Endothelial cell of umbilical vein (primary cell): ENCODE results near the gene ISG15. TPM values are rescaled to one million over a fixed set of nuclear protein-coding genes. Genes with fewer than 3 reads are reported as not detected.

Experiments
- BruUV-seq: library from RNA; stranded (reverse); fragments of 400-500 nt; replicated peaks from 2 replicates; lab custom pipeline; 2021; lab: Mats Ljungman, UMichigan
- CTCF ChIA-PET: fragments of 300-600, 350-600 bp; sonication (Branson Sonifier 250); formaldehyde crosslinking; loops from one replicate; lab custom pipeline; 2021; ENCODE audit warnings: antibody characterized with exemption, inconsistent platforms; lab: Charles Lee
- POLR2A ChIA-PET: fragments of 300-600, 350-600 bp; sonication (Branson Sonifier 250); formaldehyde crosslinking; loops from one replicate; lab custom pipeline; 2021; ENCODE audit warnings: antibody characterized with exemption, inconsistent platforms; lab: Charles Lee
- DNase-seq: peaks from one replicate; pipeline ENCODE4 v3.0.0-alpha.2; 2011; ENCODE audit warnings: low read depth, low spot score
- FAIRE-seq: peaks from 2 replicates; lab custom pipeline; 2011; peaks lifted over from hg19 to GRCh38; lab: Jason Lieb, UNC
- H2AFZ ChIP-seq: 2 replicates; pipeline ENCODE4 v1.6.0; 2012; ENCODE audit warnings: low read depth, low read length, control low read depth, inconsistent platforms
- H3K27ac ChIP-seq: 2 replicates; pipeline ENCODE4 v1.5.1; 2011; ENCODE audit warnings: low read depth, mild to moderate bottlenecking, control low read depth, low read length, moderate library complexity; ENCODE audit not compliant: insufficient read depth
- H3K27me3 ChIP-seq, 2 experiments: 2 replicates each; pipeline versions ENCODE4 v1.6.0 to v1.6.1; 2011; ENCODE audit warnings: low read length in 2 of 2, mixed read lengths in 1 of 2; ENCODE audit not compliant: control insufficient read depth in 2 of 2, insufficient read depth in 2 of 2
- H3K36me3 ChIP-seq, 2 experiments: 2 replicates in 1 of 2; 3 replicates in 1 of 2; pipeline ENCODE4 v1.5.1; 2011; ENCODE audit warnings: low read length in 2 of 2, mild to moderate bottlenecking in 1 of 2, moderate library complexity in 1 of 2; ENCODE audit not compliant: control insufficient read depth in 2 of 2, insufficient read depth in 2 of 2; ENCODE audit errors: extremely low read depth in 1 of 2
- H3K4me1 ChIP-seq: 3 replicates; pipeline ENCODE4 v1.5.1; 2011; ENCODE audit warnings: mild to moderate bottlenecking, low read length; ENCODE audit not compliant: control insufficient read depth, insufficient read depth; ENCODE audit errors: extremely low read depth
- H3K4me2 ChIP-seq: 2 replicates; pipeline ENCODE4 v1.6.1; 2011; ENCODE audit warnings: low read length, control low read depth, mixed read lengths; ENCODE audit not compliant: insufficient read depth
- H3K4me3 ChIP-seq, 3 experiments: fragments of 200-600 bp in 1 of 3; sonication (generic), shearing (Covaris generic) in 1 of 3; replicated peaks in 1 of 3; 2 replicates each; pipeline ENCODE4 v1.5.1; 2011 to 2016; ENCODE audit warnings: control low read depth in 3 of 3, low read length in 3 of 3, mild to moderate bottlenecking in 2 of 3, inconsistent platforms in 1 of 3, low read depth in 1 of 3, moderate library complexity in 1 of 3; ENCODE audit not compliant: insufficient read depth in 1 of 3
- H3K79me2 ChIP-seq: 2 replicates; pipeline ENCODE4 v1.6.0; 2012; ENCODE audit warnings: low read length, inconsistent platforms; ENCODE audit not compliant: control insufficient read depth, insufficient read depth
- H3K9ac ChIP-seq: replicated peaks from 2 replicates; pipeline ENCODE3; 2011; ENCODE audit warnings: low read length, control low read depth; ENCODE audit not compliant: insufficient read depth; ENCODE audit errors: extremely low read depth
- H3K9me1 ChIP-seq: replicated peaks from 3 replicates; pipeline ENCODE4 v1.6.0; 2011; ENCODE audit warnings: mild to moderate bottlenecking, low read length; ENCODE audit not compliant: control insufficient read depth, insufficient read depth; ENCODE audit errors: extremely low read depth
- H3K9me3 ChIP-seq: replicated peaks from 2 replicates; pipeline ENCODE4 v1.5.1; 2012; ENCODE audit warnings: low read length, inconsistent platforms; ENCODE audit not compliant: control insufficient read depth, insufficient read depth
- H4K20me1 ChIP-seq: replicated peaks from 2 replicates; pipeline ENCODE3; 2011; ENCODE audit warnings: mild to moderate bottlenecking, low read length; ENCODE audit not compliant: control insufficient read depth, insufficient read depth; ENCODE audit errors: extremely low read depth
- EZH2 ChIP-seq: IDR thresholded peaks from 2 replicates; pipeline ENCODE4 v1.6.1; 2012; ENCODE audit warnings: borderline replicate concordance, low read depth, mild to moderate bottlenecking, moderate library complexity, low read length, inconsistent platforms; ENCODE audit not compliant: severe bottlenecking
- FOS ChIP-seq: IDR thresholded peaks from 2 replicates; pipeline ENCODE4 v1.6.1; 2011; ENCODE audit warnings: mild to moderate bottlenecking, low read length, moderate library complexity, borderline replicate concordance; ENCODE audit not compliant: insufficient read depth
- GATA2 ChIP-seq: IDR thresholded peaks from 2 replicates; pipeline ENCODE4 v1.7.0; 2011; ENCODE audit warnings: low read depth, mild to moderate bottlenecking, moderate library complexity, mixed read lengths, low read length; ENCODE audit not compliant: insufficient read length, insufficient read depth
- JUN ChIP-seq: IDR thresholded peaks from 2 replicates; pipeline ENCODE4 v1.6.1; 2011; ENCODE audit warnings: borderline replicate concordance, low read depth; ENCODE audit not compliant: insufficient read length, insufficient read depth
- MYC ChIP-seq: IDR thresholded peaks from one replicate; pipeline ENCODE4 v1.6.1; 2011; ENCODE audit warnings: mild to moderate bottlenecking, low read depth, low read length
- POLR2A ChIP-seq: IDR thresholded peaks from 2 replicates; pipeline ENCODE4 v1.6.1; 2012; ENCODE audit warnings: low read depth, mild to moderate bottlenecking, control low read depth, low read length
- POLR2AphosphoS5 ChIP-seq: IDR thresholded peaks from 2 replicates; pipeline ENCODE4 v1.6.1; 2012; ENCODE audit warnings: low read depth, mild to moderate bottlenecking, control low read depth, low read length, moderate library complexity; ENCODE audit not compliant: insufficient read depth
- dilution Hi-C: fragments of 300-500 bp; cut with MboI; formaldehyde crosslinking; loops from one replicate; pipeline ENCODE4 v1.15.0; 2019; ENCODE audit warnings: low sequenced_read_pairs; ENCODE audit not compliant: extremely low pct_ligation_motif_present
- intact Hi-C: fragments of 100-400 bp; cut with micrococcal nuclease; formaldehyde crosslinking; loops from one replicate; pipeline ENCODE4 v1.10.0; 2022
- polyA plus RNA-seq, 4 experiments: library from polyadenylated mRNA; depleted of rRNA in 3 of 4; stranded (reverse) in 3 of 4; unstranded in 1 of 4; fragments of >200 nt; gene quantifications; 2 replicates each; pipeline versions ENCODE4 v1.2.1 to v1.2.3, GENCODE V29; 2011 to 2012; ENCODE audit warnings: missing spikeins in 1 of 4
- total RNA-seq: library from RNA; stranded (reverse); gene quantifications from 2 replicates; pipeline ENCODE4 v1.2.3, GENCODE V29; 2021
- TF ChIP-seq, protein P1 (sequence below): IDR thresholded peaks from 2 replicates; pipeline ENCODE4 v1.6.1; 2011; ENCODE audit not compliant: insufficient read depth, insufficient read length
- TF ChIP-seq, protein P2 (sequence below), 2 donors: IDR thresholded peaks; 1 replicate in 1 of 2; 2 replicates in 1 of 2; pipeline ENCODE4 v1.5.1; 2011; ENCODE audit warnings: low read length in 2 of 2, mild to moderate bottlenecking in 2 of 2, moderate library complexity in 2 of 2, control low read depth in 1 of 2, inconsistent platforms in 1 of 2, low read depth in 1 of 2; ENCODE audit not compliant: insufficient read depth in 1 of 2; ENCODE audit errors: extremely low read depth in 1 of 2

The ISG15 gene
- total and polyA plus RNA-seq, 2 donors (not counting 3 experiments of a cell fraction or from before 2014, with no cell fraction given): 44.6 to 154 TPM

DNA sequence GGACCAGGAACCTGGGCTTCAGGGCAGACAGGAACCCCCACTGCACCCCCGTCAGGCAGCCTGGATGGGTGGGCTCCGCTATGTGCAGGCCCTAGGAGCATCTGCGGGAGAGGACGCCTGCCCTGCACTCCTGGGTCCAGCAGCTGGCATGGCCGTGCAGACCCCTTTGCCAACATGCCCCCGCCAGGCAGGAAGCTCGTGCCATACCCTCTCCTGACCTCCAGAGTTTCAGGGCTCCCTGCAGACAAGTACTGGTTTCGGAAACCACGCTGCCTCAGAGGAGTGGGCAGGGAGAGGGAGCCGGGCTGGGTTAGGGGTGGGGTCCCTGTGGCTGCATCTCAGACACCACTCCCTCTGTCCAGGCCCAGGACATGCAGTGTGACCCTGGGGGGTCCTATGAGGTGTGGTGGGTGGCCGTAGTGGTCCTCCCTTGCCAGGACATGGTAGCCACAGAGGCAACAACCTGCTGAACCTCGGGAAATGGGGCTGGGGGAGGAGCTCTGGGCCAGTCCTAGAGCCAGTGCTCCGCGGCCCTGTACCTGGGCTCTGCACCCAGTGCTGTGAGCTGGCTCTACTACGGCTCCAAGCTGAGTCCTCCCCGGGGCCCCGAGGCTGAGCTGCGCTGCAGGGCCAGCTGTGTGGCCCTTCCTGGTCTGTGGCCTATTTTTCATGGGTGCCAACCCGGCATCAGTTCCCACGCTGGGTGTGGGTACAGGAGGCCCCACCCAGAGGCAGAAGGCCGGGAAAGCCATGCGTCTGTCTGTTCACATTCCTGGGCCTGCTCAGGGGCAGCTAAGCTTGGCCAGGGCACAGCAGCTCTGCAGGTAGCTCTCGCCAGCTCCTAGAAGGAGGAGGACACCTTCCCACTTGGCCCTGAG lies 45.6 kb upstream of the ISG15 start:
- CTCF ChIA-PET: interaction anchor here (0.6 to 1.8 kb wide), 8 partner anchors 8 to 324 kb away, joined by 3 to 13 read pairs (median 4); partner anchors contain the start of gene PERM1
- H3K9ac ChIP-seq: no peak overlapping the region
- POLR2A ChIA-PET: no interaction called here
- H3K4me1 ChIP-seq: peaks cover 11% of the 10 kb centered on the region
- no peaks in the 10 kb centered on the region for H3K9me1 ChIP-seq
- H3K4me2 ChIP-seq: no peak overlapping the region
- BruUV-seq: no TSS peak
- TF ChIP-seq MYC (no peak), POLR2A (no peak), POLR2AphosphoS5 (no peak), EZH2 (no peak), JUN (no peak), GATA2 (no peak), FOS (no peak)
- TF ChIP-seq, protein P1, sequence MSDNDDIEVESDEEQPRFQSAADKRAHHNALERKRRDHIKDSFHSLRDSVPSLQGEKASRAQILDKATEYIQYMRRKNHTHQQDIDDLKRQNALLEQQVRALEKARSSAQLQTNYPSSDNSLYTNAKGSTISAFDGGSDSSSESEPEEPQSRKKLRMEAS: no peak
- TF ChIP-seq, protein P2, sequence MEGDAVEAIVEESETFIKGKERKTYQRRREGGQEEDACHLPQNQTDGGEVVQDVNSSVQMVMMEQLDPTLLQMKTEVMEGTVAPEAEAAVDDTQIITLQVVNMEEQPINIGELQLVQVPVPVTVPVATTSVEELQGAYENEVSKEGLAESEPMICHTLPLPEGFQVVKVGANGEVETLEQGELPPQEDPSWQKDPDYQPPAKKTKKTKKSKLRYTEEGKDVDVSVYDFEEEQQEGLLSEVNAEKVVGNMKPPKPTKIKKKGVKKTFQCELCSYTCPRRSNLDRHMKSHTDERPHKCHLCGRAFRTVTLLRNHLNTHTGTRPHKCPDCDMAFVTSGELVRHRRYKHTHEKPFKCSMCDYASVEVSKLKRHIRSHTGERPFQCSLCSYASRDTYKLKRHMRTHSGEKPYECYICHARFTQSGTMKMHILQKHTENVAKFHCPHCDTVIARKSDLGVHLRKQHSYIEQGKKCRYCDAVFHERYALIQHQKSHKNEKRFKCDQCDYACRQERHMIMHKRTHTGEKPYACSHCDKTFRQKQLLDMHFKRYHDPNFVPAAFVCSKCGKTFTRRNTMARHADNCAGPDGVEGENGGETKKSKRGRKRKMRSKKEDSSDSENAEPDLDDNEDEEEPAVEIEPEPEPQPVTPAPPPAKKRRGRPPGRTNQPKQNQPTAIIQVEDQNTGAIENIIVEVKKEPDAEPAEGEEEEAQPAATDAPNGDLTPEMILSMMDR (IDR thresholded peaks at IDR 0.05; ENCODE audit: extremely low read depth in 1 of 2, insufficient read depth in 1 of 2, low read depth in 1 of 2, low read length in 2 of 2): no peak
- no peak overlapping the region for H3K27ac ChIP-seq
- dilution Hi-C loops: no loop called here
- intact Hi-C loops: no loop called here
- no peaks in the 10 kb centered on the region for H4K20me1 ChIP-seq
- H3K36me3 ChIP-seq: no peaks in the 10 kb centered on the region
- H3K27me3 ChIP-seq: peaks cover 2% of the 10 kb centered on the region in 2 experiments
- no peak overlapping the region for H2AFZ ChIP-seq
- FAIRE-seq (no peak), DNase-seq (no peak)
- no peaks in the 10 kb centered on the region for H3K9me3 ChIP-seq
- no peak overlapping the region for H3K4me3 ChIP-seq
- H3K79me2 ChIP-seq: no peaks in the 10 kb centered on the region
